CD4-positive, alpha-beta T cell treated with Interleukin-15 for 1 hour (primary cell): ENCODE measurements around the gene SENP5.
"Not testable (repeated sequence)": the region's sequence is repeated elsewhere in the genome, so short reads cannot be mapped to it uniquely, and the experiment has no call there.

Experiments
- DNase-seq: peaks from one replicate; pipeline ENCODE4 v3.0.0-alpha.2; 2020

SENP5 gene

DNA sequence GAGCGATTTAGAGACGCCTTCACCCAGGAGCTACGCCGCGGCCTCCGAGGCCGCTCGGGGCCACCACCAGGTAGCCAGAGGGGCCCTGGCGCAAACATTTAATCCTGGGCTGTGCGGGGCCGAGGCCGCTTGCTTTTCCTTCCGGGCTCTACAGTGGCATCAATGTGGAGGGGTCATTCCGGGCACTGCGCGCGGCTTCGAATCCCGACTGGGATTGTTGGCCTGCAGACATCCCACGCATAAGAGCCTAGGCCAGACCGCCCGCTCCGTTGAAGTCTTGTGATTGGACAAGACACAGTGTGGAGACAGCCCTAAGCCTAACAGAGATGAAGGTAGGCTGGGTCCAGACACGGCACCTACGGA lies 75.2 kb downstream of the SENP5 start:
- no peak for DNase-seq

GRCh38 chr3:196944037-196944790 lies 76.5 kb downstream of the SENP5 start:
- not testable (repeated sequence) for DNase-seq

DNA sequence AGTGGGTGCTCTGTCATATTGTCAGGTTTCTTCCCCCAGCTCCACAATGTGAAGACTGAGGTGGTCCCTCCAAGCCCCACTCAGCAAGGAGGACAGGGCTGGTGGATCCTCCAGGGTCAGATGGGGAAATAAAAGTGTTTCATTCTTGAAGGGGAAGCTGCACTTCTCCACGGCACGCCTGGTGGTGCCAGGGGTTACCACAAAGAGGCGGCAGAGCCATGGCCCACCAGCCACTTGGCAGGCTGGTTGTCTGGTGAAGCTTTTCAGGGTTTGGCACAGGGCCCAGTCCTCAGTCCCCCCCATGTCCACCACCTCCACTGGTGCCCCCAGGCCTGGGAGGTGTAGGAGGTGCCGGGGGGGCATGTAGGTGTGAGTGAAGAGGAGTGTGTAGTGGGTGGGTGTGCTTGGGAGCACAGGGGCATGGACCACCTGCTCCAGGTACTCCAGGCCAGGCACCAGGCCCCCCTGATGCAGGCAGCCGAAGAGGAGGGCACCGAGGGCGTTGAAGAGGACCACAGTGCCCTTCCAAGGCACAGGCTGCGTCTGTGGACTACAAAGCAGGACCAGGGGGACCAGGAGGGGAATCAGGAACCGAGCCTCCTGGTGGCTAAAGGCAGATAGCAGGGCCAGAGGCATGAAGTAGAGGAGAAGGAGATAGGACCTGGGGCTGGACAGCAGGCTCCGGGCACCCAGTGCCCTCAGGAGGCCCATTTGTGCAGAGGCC lies 79.6 kb downstream of the SENP5 start:
- no peak for DNase-seq

DNA sequence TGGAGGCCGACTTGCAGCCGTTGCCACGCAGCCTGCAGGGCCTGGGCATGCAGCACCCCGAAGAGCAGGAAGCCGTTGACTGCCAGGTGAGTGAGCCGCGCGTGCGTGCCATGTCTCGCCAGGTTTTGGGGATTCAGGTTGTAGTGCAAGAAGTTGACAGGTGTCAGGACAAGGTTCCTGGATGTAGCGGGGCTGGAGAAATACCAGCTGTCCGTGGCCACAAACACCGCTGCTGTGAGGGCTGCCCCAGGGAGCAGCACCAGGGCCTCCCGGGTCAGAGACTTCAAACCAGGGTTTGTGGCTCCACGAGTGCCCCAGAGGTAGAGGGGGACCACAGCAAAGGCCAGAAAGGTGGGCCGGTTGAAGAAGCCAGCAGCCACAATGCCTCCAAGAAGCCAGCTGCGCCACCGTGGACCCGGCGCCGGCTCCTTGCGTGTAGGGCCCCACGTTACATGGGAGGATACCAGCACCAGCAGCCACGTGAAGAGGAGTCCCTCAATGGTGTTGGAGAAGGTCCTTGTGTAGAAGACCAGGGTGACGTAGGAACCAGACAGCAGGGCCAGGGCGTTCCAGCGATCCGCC lies 80.2 kb downstream of the SENP5 start:
- DNase-seq = no peak

DNA sequence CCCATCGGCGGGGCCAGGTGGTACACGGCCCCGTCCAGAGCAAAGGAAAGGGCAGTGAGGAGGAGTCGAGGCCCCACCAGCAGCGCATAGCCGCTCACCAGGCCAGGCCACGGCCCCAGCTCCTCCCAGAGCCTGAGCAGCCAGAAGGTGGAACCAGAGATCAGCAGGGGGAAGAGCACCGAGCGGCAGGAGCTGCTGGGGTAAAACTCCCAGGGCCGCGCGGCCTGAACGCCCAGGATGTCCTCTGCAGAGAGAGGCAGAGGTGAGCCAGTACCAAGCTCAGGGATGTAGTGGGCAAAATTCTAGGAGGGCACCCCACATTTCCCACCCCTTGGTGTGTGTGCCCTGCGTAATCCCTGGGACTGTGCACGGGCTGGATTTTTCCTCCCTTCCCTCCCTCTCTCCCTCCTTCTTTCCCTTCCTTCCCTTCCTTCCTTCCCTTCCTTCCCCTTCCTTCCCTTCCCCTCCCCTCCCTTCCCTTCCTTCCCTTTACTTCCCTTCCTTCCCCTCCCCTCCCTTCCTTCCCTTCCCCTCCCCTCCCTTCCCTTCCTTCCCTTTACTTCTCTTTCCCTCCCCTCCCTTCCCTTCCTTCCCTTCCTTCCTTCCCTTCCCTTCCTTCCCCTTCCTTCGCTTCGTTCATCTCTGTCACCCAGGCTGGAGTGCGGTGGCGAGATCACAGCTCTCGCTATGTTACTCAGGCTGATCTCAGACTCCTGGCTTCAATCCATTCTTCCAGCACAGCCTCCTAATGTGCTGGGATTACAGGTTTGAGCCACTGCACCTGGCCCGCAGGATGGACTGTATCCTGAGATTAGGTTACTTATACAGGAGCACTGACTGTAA lies 80.9 kb downstream of the SENP5 start:
- no peak for DNase-seq

DNA sequence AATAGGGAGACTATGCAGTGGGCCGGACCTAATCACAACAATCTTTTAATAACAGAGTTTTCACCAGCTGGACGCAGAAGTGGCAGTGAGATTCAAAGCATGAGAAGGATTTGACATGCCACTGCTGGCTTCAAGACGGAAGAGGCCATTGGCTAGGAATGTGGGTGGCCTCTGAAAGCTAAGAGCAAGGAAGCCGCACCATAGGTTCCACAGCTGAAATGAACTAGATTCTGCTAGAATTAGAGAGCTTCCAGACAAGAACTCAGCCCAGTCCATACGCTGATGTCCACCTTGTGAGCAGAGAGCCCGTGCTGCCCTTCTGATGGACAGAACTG lies 81.5 kb downstream of the SENP5 start:
- no peak for DNase-seq

DNA sequence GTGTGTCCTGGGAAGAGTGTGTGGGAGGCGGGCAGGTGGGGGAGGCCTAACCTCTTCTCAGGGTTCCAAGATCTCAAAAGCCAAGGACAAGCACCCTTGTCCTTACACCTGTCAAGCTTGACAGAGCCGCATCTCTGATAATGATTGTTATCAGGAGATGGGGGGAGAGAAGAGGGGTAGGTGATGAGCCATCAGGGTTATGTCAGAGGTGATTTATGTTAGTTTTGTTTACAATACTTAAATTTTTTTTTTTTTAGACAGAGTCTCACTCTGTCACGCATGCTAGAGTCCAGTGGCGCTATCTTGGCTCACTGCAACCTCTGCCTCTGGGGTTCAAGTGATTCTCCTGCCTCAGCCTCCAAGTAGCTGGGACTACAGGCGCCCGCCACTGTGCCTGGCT lies 82.0 kb downstream of the SENP5 start:
- no peak for DNase-seq

DNA sequence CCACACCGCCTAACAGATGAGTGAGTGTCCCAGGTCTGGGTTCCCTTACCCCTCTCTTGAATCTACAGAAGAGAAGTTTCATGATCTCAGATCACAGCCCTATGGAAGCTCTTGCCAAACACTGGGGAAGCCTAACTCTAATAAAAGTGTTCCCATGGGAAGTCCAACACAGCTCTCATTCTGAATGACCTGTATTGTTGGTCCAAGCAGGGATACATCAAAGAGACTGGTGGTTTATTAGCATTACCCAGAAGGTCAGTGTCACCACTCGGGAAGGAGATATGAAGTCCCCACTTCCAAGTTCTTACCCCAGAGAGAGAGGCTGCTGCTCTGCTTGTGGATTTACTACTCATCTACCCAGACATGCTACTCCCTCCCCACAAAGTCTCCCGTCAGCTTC lies 83.7 kb downstream of the SENP5 start:
- DNase-seq = no peak

DNA sequence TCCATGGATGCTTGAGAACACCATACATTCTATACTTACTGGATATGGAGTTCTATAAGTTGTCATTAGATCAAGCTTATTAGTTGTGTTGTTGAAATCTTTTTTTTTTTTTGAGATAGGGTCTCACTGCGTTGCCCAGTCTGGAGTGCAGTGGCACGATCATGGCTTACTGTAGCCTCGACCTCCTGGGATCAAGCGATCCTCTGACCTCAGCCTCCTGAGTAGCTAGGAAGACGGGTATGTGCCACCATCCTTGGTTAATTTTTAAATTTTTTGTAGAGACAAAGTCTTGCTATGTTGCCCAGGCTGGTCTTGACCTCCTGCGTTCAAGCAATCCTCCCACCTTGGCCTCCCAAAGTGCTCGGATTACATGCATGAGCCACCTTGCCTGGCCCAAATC lies 87.1 kb downstream of the SENP5 start:
- no peak for DNase-seq

GRCh38 chr3:196962108-196962929 lies 94.6 kb downstream of the SENP5 start:
- DNase-seq = no peak

DNA sequence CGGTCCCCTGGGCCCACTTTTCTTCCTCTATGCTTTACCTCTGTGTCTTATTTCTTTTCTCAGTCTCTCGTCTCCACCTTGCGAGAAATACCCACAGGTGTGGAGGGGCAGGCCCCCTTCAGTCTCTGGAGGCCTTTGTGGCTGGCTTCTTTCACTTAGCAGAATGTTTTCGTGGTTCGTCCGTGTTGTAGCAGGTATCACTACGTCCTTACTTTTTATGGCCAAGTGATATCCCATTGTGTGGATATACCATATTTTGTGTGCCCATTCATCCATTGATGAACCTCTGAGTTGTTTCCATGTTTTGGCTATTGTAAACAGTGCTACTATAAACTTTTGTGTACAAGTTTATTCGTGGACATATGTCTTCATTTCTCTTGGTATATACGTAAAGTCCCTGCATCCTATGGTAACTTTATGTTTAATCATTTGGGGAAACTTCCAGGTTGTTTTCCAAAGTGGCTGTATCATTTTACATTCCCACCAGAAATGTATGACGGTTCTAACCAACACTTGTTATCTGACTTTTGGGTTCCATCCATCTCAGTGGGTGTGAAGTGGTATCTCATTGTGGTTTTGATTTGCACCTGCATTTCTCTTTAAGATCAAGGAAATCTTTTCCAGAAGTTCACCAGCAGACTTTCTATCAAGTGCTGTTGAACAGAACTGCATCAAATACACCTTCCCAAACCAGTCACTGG lies 95.4 kb downstream of the SENP5 start:
- no peak for DNase-seq

GRCh38 chr3:196963631-196963953 lies 95.9 kb downstream of the SENP5 start:
- no peak for DNase-seq

DNA sequence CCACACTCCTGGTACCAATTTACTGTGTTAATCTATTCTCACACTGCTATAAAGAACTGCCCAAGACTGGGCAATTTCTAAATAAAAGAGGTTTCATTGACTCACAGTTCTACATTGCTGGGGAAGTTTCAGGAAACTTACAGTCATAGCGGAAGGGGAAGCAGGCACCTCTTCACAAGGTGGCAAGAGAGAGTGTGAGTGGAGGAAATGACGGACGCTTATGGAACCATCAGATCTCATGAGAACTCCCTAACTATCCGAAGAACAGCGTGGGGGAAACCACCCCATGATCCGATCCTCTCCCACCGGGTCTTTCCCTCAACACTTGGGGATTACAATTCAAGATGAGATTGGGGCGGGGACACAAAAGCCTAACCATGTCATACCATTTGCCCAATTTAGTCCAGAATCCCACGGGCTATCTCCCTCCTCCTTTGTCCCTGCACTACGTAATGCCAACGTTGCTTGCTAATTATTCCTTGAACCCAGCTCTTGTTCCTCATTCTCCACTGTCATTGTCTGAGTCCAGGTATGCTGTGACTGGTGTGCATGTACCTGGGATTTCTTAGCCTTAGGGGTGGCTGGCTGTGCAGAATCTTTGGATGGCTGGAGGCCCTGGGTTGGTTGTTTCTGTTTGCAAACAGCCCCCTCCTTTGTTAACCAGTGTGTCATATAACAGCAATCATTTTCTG lies 97.5 kb downstream of the SENP5 start:
- no peak for DNase-seq

DNA sequence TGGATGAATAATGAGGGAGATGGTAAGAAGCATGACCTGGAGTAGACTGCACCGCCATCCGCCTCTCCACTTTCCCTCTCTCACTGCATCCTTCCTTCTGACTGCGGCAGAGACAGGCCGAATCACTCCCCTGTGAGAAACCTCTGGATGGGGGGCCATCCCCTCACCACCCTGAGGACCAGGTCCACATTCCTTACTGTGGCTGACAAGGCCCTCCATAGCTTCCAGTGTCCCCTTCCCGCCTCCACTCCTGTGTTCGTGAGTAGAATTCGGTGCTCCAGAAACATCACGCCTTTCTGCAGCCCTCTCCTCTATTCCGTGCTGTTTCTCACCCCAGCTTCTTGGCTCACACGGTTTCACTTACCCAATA lies 98.1 kb downstream of the SENP5 start:
- no peak for DNase-seq

DNA sequence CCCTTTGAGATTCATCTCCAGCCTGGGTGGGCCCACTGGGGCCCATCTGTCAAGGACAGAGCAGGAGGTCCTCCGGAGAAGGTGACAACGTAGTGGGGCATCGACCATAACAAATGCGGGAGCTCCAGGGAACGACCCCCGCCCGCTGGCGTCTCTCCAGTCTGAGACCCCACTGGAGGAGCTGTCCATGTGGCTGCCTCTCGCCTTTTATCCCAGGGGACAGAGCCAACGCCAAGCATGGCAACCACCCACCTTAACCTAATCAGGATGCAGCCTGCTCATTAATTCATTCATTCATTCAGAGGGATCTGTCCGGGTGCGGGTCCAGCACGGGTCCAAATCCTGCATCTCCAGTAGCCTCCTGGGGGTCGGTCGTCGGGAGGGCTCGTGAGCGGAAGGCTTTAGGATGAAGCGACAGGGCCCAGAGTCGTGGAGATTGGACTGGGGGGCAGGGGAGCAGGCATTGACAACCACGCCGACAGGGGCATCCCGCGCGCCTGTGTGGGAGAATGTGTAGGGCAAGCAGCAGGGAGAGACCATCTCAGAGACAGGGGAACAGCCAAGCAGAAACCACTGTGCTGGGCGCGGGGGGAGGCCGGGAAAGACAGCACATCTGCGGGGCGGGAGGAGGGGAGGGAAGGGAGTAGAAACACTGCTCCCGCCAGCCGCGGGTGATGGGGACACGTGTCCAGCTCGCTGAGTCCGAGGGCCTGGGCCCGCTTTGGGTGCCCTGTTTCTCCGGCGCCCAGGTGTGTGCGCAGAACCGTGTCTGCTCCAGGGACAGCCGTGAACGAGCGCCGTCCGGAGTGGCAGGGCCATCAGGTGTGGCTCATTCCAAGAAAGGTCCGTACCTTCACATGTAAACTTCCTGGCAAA lies 99.0 kb downstream of the SENP5 start:
- no peak for DNase-seq

DNA sequence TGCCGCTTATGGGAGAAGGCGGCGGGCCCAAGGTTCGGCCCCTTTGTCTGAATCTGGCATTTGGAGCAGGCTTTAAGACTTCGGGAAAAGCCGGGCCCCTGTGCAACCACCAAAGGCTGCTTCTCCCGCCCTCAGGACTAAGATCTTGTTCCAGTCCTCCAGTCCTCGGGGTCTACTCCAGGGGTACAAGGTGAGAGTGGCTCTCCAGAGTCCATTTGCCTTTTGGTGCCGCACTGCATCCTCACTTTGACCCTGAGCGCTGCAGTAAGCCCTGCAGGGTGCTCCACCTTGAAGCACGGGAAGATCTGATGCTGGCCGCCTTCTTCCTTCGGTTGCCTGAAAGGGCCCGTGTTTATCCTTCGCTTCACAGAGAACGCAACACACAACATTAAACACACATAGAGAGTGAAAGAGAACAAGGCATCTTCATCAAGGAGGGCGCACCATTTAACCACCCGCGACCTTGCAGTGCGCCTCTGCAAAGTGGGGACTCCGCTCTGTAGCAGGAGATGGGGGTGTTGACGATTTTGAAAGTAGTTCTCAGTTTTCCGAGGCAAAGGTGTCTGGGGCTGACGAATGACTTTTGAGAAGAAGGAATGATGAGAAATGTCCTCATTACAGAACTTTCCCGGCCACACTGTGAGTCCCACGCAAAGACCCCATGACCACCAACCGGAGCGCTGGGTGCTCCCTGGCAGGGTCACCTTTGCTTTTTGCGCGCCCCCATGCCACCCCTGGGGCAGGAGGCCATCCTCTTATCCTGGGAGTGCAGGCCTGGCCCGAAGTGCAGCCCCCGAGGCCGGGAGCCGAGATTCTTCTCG lies 99.9 kb downstream of the SENP5 start:
- no peak for DNase-seq

- DNase-seq = no peak
Observed at GRCh38 chr3:196968233-196969133, 100.8 kb downstream of the SENP5 start, which contains the start of gene PIGZ. Gene PIGZ (minus strand): TSS chr3:196968833. CDS start chr3:196952031, 16,802 bp downstream.

DNA sequence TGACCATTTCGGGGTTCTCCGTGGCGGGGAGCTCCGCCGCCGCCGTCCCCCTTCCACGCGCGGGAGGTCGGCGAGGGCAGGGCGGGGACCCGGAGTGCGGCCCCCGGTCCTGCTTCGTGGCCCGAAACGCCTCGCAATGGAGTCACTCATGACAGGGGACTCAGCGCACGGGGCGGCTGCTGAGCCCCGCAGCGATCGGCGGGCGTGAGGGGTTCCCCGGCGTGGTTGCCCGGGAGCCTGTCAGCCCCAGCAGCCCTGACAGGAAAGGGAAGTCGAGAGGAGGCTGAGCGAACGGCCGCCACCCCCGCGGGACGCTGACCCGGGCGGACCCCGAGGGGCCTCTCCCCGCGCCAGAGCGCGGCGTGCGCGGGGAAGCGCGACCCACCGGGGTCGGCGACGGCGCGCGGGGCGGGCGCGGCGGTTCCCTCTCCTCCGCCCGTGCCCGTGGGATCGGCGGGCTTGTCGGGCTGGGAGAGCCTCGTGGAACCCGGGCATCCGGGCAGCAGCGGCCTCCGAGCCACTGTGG lies 101.5 kb downstream of the SENP5 start:
- peak; percentile 34 for DNase-seq
